Breast epithelium (tissue), 3 donors: ENCODE results near the gene CADPS2.

Source experiments
- CTCF ChIP-seq, 3 donors: fragments of 450-650 bp; IDR thresholded peaks; one replicate each; pipeline ENCODE4 v1.5.1; 2016 to 2017; ENCODE audit warnings: antibody characterized with exemption in 3 of 3, mild to moderate bottlenecking in 3 of 3, moderate library complexity in 3 of 3
- POLR2AphosphoS5 ChIP-seq, 3 donors: sonication (generic); formaldehyde crosslinking; IDR thresholded peaks; one replicate each; pipeline ENCODE4 v1.6.1; 2017; ENCODE audit warnings: antibody characterized with exemption in 3 of 3

- no peak for TF ChIP-seq POLR2AphosphoS5 (IDR thresholded peaks at IDR 0.05)
- no peak for TF ChIP-seq CTCF (IDR thresholded peaks at IDR 0.05)
Measured at GRCh38 chr7:122858320-122858719, 27.9 kb downstream of the CADPS2 start.
